Measurements from ENCODE around the gene VMP1. TPM values are rescaled to one million over a fixed set of nuclear protein-coding genes. Genes with fewer than 3 reads are reported as not detected.

The VMP1 gene
- total and polyA plus RNA-seq, 2 of the 4 experiments (the other 2 are of a cell fraction): 89.8 to 197 TPM

DNA sequence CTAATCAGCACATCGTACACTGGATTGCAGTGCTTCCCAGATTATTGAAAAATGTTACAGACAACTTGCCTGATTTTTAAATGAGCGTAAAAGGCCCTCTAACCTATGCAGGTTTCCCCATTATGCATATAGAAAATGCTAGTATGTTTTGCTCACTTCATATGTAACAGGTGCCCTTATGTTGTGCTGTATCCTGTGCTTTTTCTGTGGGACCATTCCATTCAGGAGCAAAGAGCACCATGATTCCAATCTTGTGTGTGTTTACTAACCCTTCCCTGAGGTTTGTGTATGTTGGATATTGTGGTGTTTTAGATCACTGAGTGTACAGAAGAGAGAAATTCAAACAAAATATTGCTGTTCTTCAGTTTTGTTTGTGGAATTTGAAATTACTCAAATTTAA lies 13.1 kb upstream of the VMP1 start:
- no CpG with 5 or more reads among the region's 2 CpGs for WGBS, 2 experiments (ENCODE audit: extremely low coverage in 2 of 2, insufficient read length in 1 of 2)
- no TSS peak for BruUV-seq (replicated peaks)

More for the DNA sequence above, 13.1 kb upstream of the VMP1 start:
- Histone ChIP-seq H2BK5ac (ENCODE audit: low read depth, low read length, poor library complexity, severe bottlenecking) (no peak overlapping the region), H2AK9ac (replicated peaks; ENCODE audit: low read depth, low read length, poor library complexity) (no peak overlapping the region), H4K20me1 (ENCODE audit: insufficient read depth, low read length) (peaks cover 43% of the 10 kb centered on the region), H3K9ac (ENCODE audit: low read depth, low read length) (no peak overlapping the region), H2BK20ac (ENCODE audit: low read depth, low read length) (no peak overlapping the region), H3K79me1 (ENCODE audit: low read depth in 1 of 2, low read length in 2 of 2) (peaks cover 36 to 63% of the 10 kb centered on the region in 2 experiments), H3K36me3 (ENCODE audit: control insufficient read depth, insufficient read depth, low read length) (peaks cover 57% of the 10 kb centered on the region), H3K14ac (replicated peaks; ENCODE audit: low read depth, low read length) (no peak overlapping the region), H3K27ac (ENCODE audit: insufficient read depth, low read length) (no peak overlapping the region), H3K18ac (ENCODE audit: low read depth, low read length) (no peak overlapping the region), H3K4me3 (ENCODE audit: insufficient read depth, low read depth, low read length) (no peak overlapping the region), H4K5ac (ENCODE audit: low read depth, low read length) (no peak overlapping the region), H4K91ac (ENCODE audit: insufficient read depth, low read depth, low read length) (no peak overlapping the region), H4K8ac (ENCODE audit: low read depth in 2 of 2, low read length in 2 of 2) (no peak overlapping the region), H3K9me1 (ENCODE audit: insufficient read depth, low read length) (peaks cover 12% of the 10 kb centered on the region; the same call in 1 of the 2 replicates), H2AFZ (replicated peaks; ENCODE audit: low read length, poor library complexity) (no peak overlapping the region), H2AK5ac (ENCODE audit: low read depth, low read length) (no peak overlapping the region), H3K9me3 (ENCODE audit: control insufficient read depth, insufficient read depth, low read length) (no peaks in the 10 kb centered on the region), H3K27me3 (ENCODE audit: control insufficient read depth, insufficient read depth, low read length) (no peaks in the 10 kb centered on the region), H2BK120ac (ENCODE audit: low read depth, low read length) (no peak overlapping the region), H2BK15ac (ENCODE audit: low read depth, low read length) (no peak overlapping the region), H3K4me1 (ENCODE audit: control insufficient read depth, insufficient read depth, low read length) (no peaks in the 10 kb centered on the region; the same call in 1 of the 2 replicates), H3K23ac (ENCODE audit: low read depth, low read length) (no peak overlapping the region), H3K56ac (ENCODE audit: extremely low read depth, insufficient read depth, low read length) (no peak overlapping the region), H3K4me2 (ENCODE audit: low read depth, low read length) (no peak overlapping the region), H3K4ac (ENCODE audit: low read depth, low read length) (no peak overlapping the region)
- ATAC-seq (ENCODE audit: low read depth): no peak
- TF ChIP-seq FOS (IDR thresholded peaks at IDR 0.05; ENCODE audit: low read depth, low read length) (no peak), NFE2L2 (IDR thresholded peaks at IDR 0.05; ENCODE audit: low read depth, low read length) (no peak), POLR2A (IDR thresholded peaks at IDR 0.05; ENCODE audit: low read depth, low read length) (no peak), MAZ (IDR thresholded peaks at IDR 0.05; ENCODE audit: borderline replicate concordance, low read depth, low read length) (no peak), RCOR1 (IDR thresholded peaks at IDR 0.05; ENCODE audit: insufficient replicate concordance, low read length) (no peak), MAFK (IDR thresholded peaks at IDR 0.05; ENCODE audit: low read depth, low read length) (no peak), MXI1 (IDR thresholded peaks at IDR 0.05; ENCODE audit: borderline replicate concordance, low read depth, low read length) (no peak), BHLHE40 (IDR thresholded peaks at IDR 0.05; ENCODE audit: low read depth, low read length) (no peak), RAD21 (IDR thresholded peaks at IDR 0.05; ENCODE audit: low read length) (no peak), CHD1 (IDR thresholded peaks at IDR 0.05; ENCODE audit: low read depth, low read length) (no peak), RFX5 (IDR thresholded peaks at IDR 0.05; ENCODE audit: low read depth, low read length) (no peak), SMC3 (IDR thresholded peaks at IDR 0.05; ENCODE audit: low read depth, low read length) (no peak)
- TF ChIP-seq, protein P1, sequence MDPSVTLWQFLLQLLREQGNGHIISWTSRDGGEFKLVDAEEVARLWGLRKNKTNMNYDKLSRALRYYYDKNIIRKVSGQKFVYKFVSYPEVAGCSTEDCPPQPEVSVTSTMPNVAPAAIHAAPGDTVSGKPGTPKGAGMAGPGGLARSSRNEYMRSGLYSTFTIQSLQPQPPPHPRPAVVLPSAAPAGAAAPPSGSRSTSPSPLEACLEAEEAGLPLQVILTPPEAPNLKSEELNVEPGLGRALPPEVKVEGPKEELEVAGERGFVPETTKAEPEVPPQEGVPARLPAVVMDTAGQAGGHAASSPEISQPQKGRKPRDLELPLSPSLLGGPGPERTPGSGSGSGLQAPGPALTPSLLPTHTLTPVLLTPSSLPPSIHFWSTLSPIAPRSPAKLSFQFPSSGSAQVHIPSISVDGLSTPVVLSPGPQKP (IDR thresholded peaks at IDR 0.05; ENCODE audit: borderline replicate concordance, low read depth, low read length): no peak
- TF ChIP-seq, protein P2, sequence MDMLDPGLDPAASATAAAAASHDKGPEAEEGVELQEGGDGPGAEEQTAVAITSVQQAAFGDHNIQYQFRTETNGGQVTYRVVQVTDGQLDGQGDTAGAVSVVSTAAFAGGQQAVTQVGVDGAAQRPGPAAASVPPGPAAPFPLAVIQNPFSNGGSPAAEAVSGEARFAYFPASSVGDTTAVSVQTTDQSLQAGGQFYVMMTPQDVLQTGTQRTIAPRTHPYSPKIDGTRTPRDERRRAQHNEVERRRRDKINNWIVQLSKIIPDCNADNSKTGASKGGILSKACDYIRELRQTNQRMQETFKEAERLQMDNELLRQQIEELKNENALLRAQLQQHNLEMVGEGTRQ (IDR thresholded peaks at IDR 0.05; ENCODE audit: low read depth, low read length): no peak
- TF ChIP-seq, protein P3, sequence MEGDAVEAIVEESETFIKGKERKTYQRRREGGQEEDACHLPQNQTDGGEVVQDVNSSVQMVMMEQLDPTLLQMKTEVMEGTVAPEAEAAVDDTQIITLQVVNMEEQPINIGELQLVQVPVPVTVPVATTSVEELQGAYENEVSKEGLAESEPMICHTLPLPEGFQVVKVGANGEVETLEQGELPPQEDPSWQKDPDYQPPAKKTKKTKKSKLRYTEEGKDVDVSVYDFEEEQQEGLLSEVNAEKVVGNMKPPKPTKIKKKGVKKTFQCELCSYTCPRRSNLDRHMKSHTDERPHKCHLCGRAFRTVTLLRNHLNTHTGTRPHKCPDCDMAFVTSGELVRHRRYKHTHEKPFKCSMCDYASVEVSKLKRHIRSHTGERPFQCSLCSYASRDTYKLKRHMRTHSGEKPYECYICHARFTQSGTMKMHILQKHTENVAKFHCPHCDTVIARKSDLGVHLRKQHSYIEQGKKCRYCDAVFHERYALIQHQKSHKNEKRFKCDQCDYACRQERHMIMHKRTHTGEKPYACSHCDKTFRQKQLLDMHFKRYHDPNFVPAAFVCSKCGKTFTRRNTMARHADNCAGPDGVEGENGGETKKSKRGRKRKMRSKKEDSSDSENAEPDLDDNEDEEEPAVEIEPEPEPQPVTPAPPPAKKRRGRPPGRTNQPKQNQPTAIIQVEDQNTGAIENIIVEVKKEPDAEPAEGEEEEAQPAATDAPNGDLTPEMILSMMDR (conservative IDR thresholded peaks at IDR 0.05; ENCODE audit: low read depth, low read length): no peak
- ChIA-PET CTCF (no interaction called here), POLR2A (ENCODE audit: unreplicated experiment) (no interaction called here)
- intact Hi-C loops (cut with micrococcal nuclease): no loop called here
- no peak for DNase-seq
- in situ Hi-C loops (cut with MboI; ENCODE audit: low sequenced_read_pairs): no loop called here
- dilution Hi-C loops (cut with HindIII; ENCODE audit: low sequenced_read_pairs, unreplicated experiment): no loop called here

Measured in IMR-90 (cell line).